GM19099 (cell line): ENCODE measurements around the gene RELA.

Source experiments
- POLR2A ChIP-seq: IDR thresholded peaks from 3 replicates; pipeline ENCODE4 v1.6.1; 2011; ENCODE audit warnings: low read depth; ENCODE audit not compliant: insufficient read length; ENCODE audit errors: extremely low read depth

The RELA gene

DNA sequence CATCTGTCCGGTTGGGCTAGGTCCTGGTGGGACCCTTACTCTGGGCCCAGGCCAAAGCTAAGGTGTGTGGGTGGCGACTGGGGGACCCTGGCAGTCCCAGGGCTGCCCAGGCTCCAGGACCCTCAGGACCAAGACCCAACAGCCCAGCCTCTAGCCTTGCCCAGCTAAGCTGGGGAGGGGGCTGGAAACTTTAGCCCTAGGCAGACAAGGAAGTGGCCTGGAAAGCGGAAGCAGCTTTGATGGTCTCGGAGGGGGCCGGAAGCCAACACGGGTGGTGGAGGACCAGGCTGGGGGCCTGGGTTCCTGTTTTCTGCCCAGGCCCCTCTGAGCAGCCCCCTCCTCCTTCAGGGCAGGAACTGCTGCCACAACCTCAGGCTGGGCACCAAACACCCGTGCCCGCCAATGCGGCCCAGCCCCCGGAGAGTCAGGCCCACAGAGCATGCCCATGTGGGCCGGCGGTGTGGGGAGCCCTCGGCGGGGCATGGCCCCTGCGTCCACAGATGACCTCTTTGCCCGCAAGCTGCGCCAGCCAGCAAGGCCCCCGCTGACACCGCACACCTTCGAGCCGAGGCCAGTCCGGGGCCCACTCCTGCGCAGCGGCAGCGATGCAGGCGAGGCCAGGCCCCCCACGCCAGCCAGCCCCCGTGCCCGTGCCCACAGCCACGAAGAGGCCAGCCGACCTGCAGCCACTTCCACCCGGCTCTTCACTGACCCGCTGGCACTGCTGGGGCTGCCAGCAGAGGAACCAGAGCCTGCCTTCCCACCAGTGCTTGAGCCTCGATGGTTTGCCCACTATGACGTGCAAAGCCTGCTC, 22.0 kb downstream of the RELA start:
- TF ChIP-seq POLR2A, result peak; percentile 31

- peak; percentile 76 for TF ChIP-seq POLR2A
Measured at GRCh38 chr11:65639623-65640482, 22.9 kb downstream of the RELA start.

DNA sequence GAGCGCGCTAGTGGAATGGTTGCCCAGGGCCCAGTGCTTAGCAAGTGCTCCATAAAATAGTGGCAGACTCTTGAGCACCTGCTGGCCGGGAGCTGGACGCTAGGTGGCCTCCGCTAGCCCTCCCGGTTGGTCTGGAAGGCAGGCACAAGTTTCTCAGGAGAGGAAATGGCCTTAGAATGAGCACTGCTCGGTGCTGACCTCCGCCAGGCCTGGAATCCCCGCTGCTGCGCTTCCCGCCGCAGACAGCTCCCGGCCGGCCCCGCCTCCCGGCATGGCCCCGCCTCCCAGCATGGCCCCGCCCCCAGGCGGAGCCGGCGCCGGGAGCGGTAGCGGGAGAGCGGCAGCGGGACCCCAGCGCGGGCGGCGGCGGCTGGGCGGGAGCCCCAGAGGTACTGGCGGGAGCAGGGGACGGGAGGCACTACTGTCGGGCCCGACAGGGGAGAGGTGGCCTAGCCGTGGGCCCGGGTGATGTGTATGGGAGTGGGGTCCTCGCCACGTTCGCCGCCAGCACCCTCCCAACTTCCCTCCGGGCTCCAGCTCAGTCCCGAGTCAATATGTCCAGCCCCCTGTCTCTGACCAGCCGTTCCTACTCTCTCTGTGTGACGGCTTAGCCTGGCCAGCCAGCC, 24.8 kb downstream of the RELA start, which contains the start of gene SIPA1:
TSS of gene SIPA1 (plus strand) at position 308 of the 626 bp plus-strand sequence. CDS start 2,821 bp downstream, outside the sequence.
- peak; percentile 85 for TF ChIP-seq POLR2A

DNA sequence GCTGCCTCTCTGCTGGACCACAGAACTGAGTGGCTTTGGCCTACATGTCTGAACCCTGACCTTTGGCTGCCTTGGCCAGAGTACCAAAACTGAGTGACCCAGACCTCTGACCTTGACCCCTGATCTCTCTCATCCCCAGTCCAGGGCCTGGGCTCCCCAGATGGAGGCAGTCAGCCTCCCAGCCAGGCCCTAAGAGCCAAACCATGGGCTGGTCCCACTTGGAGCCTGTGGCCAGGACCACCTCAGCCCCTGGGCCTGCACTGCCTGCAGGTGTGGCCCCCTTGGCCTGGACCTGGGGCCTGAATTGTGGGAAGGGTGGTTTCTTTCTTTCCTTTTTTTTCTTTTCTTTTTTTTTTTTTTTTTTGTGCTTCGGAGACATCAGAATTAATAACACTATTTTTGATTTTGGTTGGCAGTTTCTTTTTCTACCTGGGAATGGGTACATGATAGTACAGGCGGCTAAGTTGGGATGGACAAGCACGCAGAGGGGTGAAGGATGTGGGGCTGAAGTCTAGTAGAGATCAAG, 25.6 kb downstream of the RELA start:
- no peak for TF ChIP-seq POLR2A

DNA sequence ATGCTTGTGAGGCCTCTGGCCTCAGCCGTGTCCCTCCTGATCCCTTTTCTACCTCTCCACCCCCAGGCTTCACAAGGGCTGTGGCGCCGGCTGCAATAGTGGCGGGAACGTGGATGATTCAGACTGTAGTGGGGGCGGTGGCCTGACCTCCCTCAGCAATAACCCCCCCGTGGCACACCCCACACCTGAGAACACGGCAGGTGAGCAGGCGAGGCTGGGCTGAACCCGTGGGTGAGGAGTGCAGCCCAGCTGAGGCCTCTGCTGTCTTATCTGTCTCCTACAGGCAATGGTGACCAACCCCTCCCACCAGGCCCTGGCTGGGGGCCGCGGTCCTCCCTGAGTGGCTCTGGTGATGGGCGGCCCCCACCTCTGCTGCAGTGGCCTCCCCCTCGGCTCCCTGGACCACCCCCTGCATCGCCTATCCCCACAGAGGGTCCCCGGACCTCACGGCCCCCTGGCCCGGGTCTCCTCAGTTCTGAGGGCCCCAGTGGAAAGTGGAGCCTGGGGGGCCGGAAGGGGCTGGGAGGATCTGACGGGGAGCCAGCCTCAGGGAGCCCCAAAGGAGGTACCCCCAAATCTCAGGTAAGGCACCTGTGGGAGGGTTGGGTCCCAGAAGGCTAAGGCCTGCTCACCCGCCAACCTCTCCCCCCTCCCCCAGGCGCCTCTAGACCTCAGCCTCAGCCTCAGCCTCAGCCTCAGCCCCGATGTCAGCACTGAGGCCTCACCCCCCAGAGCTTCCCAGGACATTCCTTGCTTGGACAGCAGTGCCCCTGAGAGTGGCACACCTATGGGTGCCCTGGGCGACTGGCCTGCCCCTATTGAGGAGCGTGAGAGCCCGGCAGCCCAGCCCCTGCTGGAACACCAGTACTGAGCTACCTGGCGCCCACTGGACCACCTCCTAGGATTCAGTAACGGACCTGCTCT, 26.3 kb downstream of the RELA start:
- no peak for TF ChIP-seq POLR2A

DNA sequence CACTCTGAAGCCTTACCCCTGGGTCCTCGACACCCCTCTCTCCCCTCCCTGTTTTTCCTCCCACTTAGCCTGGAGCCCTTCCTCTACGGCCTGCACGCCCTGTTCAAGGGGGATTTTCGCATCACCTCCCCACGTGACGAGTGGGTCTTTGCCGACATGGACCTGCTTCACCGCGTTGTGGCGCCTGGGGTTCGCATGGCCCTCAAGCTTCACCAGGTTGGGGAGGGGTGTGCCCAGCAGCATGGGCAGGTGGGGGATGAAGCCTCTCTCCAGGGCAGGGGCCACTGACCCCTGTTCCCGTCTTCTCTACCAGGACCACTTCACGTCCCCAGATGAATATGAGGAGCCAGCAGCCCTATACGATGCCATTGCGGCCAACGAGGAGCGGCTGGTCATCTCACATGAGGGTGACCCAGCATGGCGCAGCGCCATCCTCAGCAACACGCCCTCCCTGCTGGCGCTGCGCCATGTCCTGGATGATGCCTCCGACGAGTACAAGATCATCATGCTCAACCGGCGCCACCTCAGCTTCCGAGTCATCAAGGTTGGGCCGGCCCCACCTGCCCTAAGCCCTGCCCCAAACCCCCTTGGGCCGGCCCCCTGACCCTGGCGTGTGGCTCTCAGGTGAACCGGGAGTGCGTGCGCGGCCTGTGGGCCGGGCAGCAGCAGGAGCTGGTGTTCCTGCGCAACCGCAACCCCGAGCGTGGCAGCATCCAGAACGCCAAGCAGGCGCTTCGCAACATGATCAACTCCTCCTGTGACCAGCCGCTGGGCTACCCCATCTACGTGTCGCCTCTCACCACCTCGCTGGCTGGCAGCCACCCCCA, 27.6 kb downstream of the RELA start:
- TF ChIP-seq POLR2A, result no peak

DNA sequence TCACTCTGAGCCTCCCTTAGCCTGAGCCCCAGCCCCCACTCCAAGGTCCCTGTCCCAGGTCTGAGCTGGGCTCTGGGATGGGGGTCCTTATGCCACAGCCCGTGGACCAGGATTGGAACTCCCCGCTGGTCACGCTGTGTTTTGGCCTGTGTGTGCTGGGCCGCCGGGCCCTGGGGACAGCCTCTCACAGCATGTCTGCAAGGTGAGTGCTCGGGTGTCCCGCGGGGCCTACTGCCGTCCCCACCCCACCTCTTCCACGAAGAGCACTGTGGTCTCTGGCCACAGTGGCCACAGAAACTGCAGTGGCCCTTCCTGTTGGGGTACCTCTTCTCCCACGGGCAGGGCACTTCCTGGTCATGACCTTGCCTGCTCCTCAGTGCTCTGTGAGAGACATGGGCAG, 28.3 kb downstream of the RELA start:
- TF ChIP-seq POLR2A, result no peak

GRCh38 chr11:65634109-65634436, 28.6 kb downstream of the RELA start:
- no peak for TF ChIP-seq POLR2A

DNA sequence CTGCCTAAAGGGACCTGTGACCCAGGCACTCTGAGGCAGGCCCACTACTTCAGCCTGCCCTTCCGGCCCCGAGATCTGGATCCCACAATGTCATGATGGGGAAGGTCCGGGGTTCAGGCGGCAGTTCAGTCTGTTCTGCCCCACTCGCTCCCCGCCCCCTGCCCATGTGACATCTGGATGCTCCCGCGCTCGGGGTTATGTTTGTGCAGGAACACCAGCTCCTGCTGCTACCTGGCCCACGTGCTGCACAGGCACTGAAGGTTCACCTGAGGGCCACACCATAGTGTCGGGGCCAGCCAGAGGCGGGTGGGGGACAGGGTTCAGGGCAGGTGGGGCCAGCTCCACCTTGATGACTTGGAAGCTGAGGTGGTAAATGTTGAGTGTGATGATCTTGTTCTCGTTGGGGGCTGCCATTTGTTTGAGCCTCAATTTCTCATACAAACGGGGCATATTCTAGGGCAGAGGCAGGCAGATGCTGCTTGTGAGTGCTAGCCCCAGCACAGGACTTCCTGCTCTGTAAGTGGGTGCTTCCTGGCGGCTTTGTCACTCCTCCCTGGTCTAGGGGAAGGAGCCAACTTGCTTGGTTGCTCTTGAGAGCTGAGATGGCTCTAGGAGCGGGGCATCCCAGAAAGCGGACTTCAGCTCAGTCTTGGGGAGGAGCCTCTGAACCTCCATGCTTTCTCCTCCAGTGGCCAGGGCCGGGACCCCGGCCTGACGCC, 29.2 kb downstream of the RELA start:
- no peak for TF ChIP-seq POLR2A

DNA sequence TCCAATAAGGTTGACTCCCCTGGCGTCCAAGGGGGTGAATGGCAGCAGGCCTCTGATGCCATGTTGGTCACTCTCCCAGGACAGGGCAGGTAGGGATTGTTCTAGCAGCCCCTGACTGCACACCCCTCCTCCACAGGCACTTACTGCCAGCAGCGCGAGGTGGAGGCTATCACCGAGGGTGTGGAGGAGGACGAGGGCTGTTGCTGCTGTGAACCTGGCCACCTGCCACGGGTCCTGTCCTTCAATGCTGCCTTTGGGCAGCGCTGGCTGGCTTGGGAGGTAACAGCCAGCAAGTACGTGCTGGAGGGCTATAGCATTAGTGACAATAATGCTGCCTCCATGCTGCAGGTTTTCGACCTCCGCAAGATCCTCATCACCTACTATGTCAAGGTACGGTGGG, 32.5 kb downstream of the RELA start:
- no peak for TF ChIP-seq POLR2A

DNA sequence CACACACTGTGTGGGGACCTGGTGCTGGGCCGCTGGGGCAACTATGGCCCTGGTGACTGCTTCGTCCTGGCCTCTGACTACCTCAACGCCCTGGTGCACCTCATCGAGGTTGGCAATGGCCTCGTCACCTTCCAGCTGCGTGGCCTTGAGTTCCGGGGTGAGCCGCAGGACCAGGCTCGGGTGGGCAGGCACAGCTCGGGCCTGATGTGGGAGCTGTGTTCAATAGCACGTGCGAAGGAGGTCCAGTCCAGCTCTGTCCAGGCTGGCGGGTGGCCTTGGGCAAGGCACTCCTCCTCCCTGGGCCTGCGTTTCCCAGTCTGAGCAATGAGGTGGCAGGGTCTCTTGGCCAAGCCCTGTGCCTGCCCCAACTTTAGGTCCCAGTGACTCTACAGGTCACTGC, 33.1 kb downstream of the RELA start:
- TF ChIP-seq POLR2A, result no peak

GRCh38 chr11:65627202-65627601, 35.5 kb downstream of the RELA start:
- TF ChIP-seq POLR2A, result no peak

- no peak for TF ChIP-seq POLR2A
Measured at GRCh38 chr11:65625628-65626342, 36.9 kb downstream of the RELA start.
